AG08396 (cell line): ENCODE results near the gene NRIP1.

Experiments used
- DNase-seq: peaks from one replicate; pipeline ENCODE4 v3.0.0; 2012; ENCODE audit warnings: low spot score, mixed read lengths

Gene NRIP1

DNA sequence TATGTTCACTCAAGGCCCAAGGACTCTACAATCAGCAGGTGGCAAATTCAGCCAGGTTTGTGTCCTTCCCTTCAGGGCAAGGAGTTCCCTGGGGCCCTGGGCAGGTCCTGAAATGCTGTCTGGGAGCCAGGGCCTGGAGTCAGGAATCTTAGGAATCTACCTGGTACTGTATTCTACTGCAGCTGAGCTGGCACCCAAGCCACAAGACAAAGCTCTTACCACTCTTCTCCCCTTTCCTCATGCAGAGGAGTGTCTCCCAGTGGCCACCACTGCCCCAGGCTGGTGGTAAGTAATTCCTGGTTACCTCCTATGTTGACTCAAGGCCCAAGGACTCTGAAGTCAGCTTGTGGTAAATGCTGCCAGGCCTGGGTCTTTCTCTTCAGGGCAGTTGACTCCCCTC lies 153.4 kb downstream of the NRIP1 start:
- no peak for DNase-seq
